Measurements from ENCODE around the gene ITGB8.

The ITGB8 gene

DNA sequence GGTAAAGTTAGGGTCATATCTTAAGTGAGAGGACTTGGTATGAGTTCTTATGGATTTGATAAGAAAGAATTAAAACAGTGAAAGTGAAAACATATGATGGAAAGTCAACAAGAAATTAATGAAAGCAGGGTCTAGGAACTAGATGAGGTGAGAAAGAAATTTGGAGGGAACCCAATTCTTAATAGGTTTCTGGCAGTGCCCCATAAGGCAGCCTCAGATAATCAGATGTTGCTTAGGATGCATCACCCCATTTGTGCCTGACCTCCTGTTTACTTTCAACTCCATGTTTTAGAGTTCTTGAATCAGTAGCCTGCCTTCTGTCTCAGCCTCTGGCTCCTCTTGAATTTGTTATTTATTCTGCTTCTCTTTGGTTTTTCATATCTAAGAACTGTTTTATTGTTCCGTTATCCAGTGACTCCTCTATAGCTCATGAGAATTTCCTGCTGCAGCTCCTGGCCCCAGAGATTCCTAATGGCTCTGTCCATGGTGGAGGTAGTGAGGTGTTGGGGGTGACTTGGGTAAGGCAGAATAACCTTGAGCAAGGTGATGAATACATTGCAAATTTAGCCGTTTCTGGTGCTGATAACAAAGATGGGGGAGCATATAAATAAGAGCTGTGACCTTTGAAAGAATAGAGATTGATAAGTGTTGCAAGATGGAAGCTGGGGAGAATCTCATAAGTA is 17.6 kb downstream of the ITGB8 start:
- Histone ChIP-seq H4K20me1 (ENCODE audit: insufficient read depth, low read length) (no peaks in the 10 kb centered on the region), H3K4me3 (ENCODE audit: low read depth in 1 of 2, low read length in 2 of 2) (no peak overlapping the region), H3K79me2 (ENCODE audit: insufficient read depth, low read length) (no peaks in the 10 kb centered on the region), H3K36me3 (ENCODE audit: insufficient read depth, low read length) (no peaks in the 10 kb centered on the region), H3K4me2 (ENCODE audit: insufficient read depth, low read length) (no peak overlapping the region), H2AFZ (ENCODE audit: low read depth, low read length) (no peak overlapping the region), H3K9ac (ENCODE audit: low read depth, low read length) (no peak overlapping the region), H3K27me3 (ENCODE audit: insufficient read depth, low read length, poor library complexity) (no peaks in the 10 kb centered on the region), H3K27ac (ENCODE audit: low read length) (no peak overlapping the region), H3K4me1 (ENCODE audit: insufficient read depth, low read length) (no peaks in the 10 kb centered on the region), H3K9me3 (ENCODE audit: insufficient read depth, low read length, severe bottlenecking) (no peaks in the 10 kb centered on the region)
- no peak for ATAC-seq (ENCODE audit: insufficient read depth, low read depth)
- TF ChIP-seq CTCF (IDR thresholded peaks at IDR 0.05; ENCODE audit: borderline replicate concordance, extremely low read depth, low read length, poor library complexity, severe bottlenecking), result no peak
- no peak for TF ChIP-seq EZH2 (IDR thresholded peaks at IDR 0.05; ENCODE audit: borderline replicate concordance, low read depth, low read length, severe bottlenecking)
- no peak for DNase-seq

GRCh38 chr7:20350518-20350951 is 19.8 kb downstream of the ITGB8 start:
- Histone ChIP-seq H3K4me1 (ENCODE audit: insufficient read depth, low read length) (no peaks in the 10 kb centered on the region), H3K4me3 (ENCODE audit: low read depth in 1 of 2, low read length in 2 of 2) (no peak overlapping the region), H3K36me3 (ENCODE audit: insufficient read depth, low read length) (no peaks in the 10 kb centered on the region), H3K79me2 (ENCODE audit: insufficient read depth, low read length) (no peaks in the 10 kb centered on the region), H4K20me1 (ENCODE audit: insufficient read depth, low read length) (no peaks in the 10 kb centered on the region), H3K27ac (ENCODE audit: low read length) (no peak overlapping the region), H2AFZ (ENCODE audit: low read depth, low read length) (no peak overlapping the region), H3K27me3 (ENCODE audit: insufficient read depth, low read length, poor library complexity) (no peaks in the 10 kb centered on the region), H3K9me3 (ENCODE audit: insufficient read depth, low read length, severe bottlenecking) (no peaks in the 10 kb centered on the region), H3K9ac (ENCODE audit: low read depth, low read length) (no peak overlapping the region), H3K4me2 (ENCODE audit: insufficient read depth, low read length) (no peak overlapping the region)
- TF ChIP-seq CTCF (IDR thresholded peaks at IDR 0.05; ENCODE audit: borderline replicate concordance, extremely low read depth, low read length, poor library complexity, severe bottlenecking) (no peak), EZH2 (IDR thresholded peaks at IDR 0.05; ENCODE audit: borderline replicate concordance, low read depth, low read length, severe bottlenecking) (no peak)
- ATAC-seq (ENCODE audit: insufficient read depth, low read depth) (no peak), DNase-seq (no peak)

GRCh38 chr7:20350996-20351692 is 20.4 kb downstream of the ITGB8 start:
- TF ChIP-seq CTCF (IDR thresholded peaks at IDR 0.05; ENCODE audit: borderline replicate concordance, extremely low read depth, low read length, poor library complexity, severe bottlenecking) (no peak), EZH2 (IDR thresholded peaks at IDR 0.05; ENCODE audit: borderline replicate concordance, low read depth, low read length, severe bottlenecking) (no peak)
- H3K36me3 ChIP-seq (ENCODE audit: insufficient read depth, low read length), result no peaks in the 10 kb centered on the region
- H3K9ac ChIP-seq (ENCODE audit: low read depth, low read length), result no peak overlapping the region
- no peak for DNase-seq
- no peak overlapping the region for H2AFZ ChIP-seq (ENCODE audit: low read depth, low read length)
- no peaks in the 10 kb centered on the region for H4K20me1 ChIP-seq (ENCODE audit: insufficient read depth, low read length)
- H3K27ac ChIP-seq (ENCODE audit: low read length), result no peak overlapping the region
- H3K27me3 ChIP-seq (ENCODE audit: insufficient read depth, low read length, poor library complexity), result no peaks in the 10 kb centered on the region
- no peak overlapping the region for H3K4me3 ChIP-seq (ENCODE audit: low read depth in 1 of 2, low read length in 2 of 2)
- H3K4me2 ChIP-seq (ENCODE audit: insufficient read depth, low read length), result no peak overlapping the region
- no peaks in the 10 kb centered on the region for H3K9me3 ChIP-seq (ENCODE audit: insufficient read depth, low read length, severe bottlenecking)
- no peaks in the 10 kb centered on the region for H3K4me1 ChIP-seq (ENCODE audit: insufficient read depth, low read length)
- no peak for ATAC-seq (ENCODE audit: insufficient read depth, low read depth)
- H3K79me2 ChIP-seq (ENCODE audit: insufficient read depth, low read length), result no peaks in the 10 kb centered on the region

All from DND-41 (cell line).